Stimulated activated CD8-positive, alpha-beta memory T cell treated with anti-CD3 and anti-CD28 coated beads, Interleukin-12 subunit alpha, Interleukin-12 subunit beta, amount 100 ng/mL, for 1 hour (primary cell): ENCODE data around the gene DPM2.

Experiments
- DNase-seq: peaks from one replicate; pipeline ENCODE4 v3.0.0-alpha.2; 2020; ENCODE audit warnings: low read depth

The DPM2 gene

GRCh38 chr9:127955294-127956015 is 17.8 kb upstream of the DPM2 start:
- DNase-seq: peak; percentile 76

- no peak for DNase-seq
Observed at GRCh38 chr9:127954831-127955293, 17.2 kb upstream of the DPM2 start.

GRCh38 chr9:127953768-127954505 is 16.3 kb upstream of the DPM2 start:
- DNase-seq: no peak

- no peak for DNase-seq
Observed at GRCh38 chr9:127953154-127953553, 15.5 kb upstream of the DPM2 start.

- DNase-seq: no peak
Observed at GRCh38 chr9:127950513-127951289, 13.0 kb upstream of the DPM2 start.

GRCh38 chr9:127949827-127950512 is 12.3 kb upstream of the DPM2 start:
- DNase-seq: no peak

GRCh38 chr9:127947841-127948710 is 10.4 kb upstream of the DPM2 start:
- no peak for DNase-seq

GRCh38 chr9:127946728-127947127 is 9.1 kb upstream of the DPM2 start:
- DNase-seq: no peak

- no peak for DNase-seq
Observed at GRCh38 chr9:127945942-127946341, 8.3 kb upstream of the DPM2 start.

GRCh38 chr9:127945338-127945737 is 7.7 kb upstream of the DPM2 start:
- DNase-seq: no peak

- no peak for DNase-seq
Observed at GRCh38 chr9:127944586-127945218, 7.0 kb upstream of the DPM2 start.

- peak; percentile 56 for DNase-seq
Observed at GRCh38 chr9:127943731-127944144, 6.1 kb upstream of the DPM2 start.

- no peak for DNase-seq
Observed at GRCh38 chr9:127943011-127943662, 5.5 kb upstream of the DPM2 start.

GRCh38 chr9:127942216-127943010 is 4.8 kb upstream of the DPM2 start:
- no peak for DNase-seq

- DNase-seq: no peak
Observed at GRCh38 chr9:127941961-127942215, 4.2 kb upstream of the DPM2 start.

- no peak for DNase-seq
Observed at GRCh38 chr9:127941062-127941960, 3.7 kb upstream of the DPM2 start.

- DNase-seq: no peak
Observed at GRCh38 chr9:127940593-127940992, 2.9 kb upstream of the DPM2 start.

- no peak for DNase-seq
Observed at GRCh38 chr9:127938298-127938690, 640 bp upstream of the DPM2 start.

- DNase-seq: no peak
Observed at GRCh38 chr9:127937056-127937387, 632 bp downstream of the DPM2 start.
